Measurements from ENCODE around the gene MFAP3L.

DNA sequence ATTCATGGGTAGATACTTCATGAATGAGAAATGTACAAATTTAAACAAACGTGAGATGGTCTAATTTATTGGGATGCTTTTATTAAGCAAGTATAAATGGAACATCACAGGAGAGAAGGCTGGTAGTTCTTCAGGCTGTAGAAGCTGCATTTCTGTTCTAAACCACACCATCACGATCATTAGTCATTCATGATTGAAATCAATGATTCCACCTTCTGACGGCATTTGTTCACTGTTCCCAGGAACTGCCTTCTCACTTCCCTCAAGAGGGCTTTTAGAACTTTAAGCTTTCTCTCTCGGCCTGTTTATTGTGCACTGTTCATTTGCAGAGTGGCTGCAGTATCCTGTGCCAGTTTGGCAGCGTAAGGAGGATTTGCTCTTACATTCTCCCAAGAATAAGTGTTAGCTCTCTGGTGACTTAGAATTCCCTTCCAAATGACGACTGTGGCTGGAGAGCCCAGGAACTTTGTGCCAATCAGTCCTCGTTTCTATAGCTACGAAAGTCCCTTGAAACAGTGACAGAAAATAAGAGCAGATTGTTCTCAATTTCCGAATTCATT, 54.7 kb downstream of the MFAP3L start:
- TF ChIP-seq CTCF (IDR thresholded peaks at IDR 0.05; ENCODE audit: low read depth, low read length) (no peak), MAX (IDR thresholded peaks at IDR 0.05; ENCODE audit: low read depth, low read length) (no peak), POLR2A (IDR thresholded peaks at IDR 0.05; ENCODE audit: extremely low read depth, insufficient read length) (no peak)

Measured in NB4 (cell line).